Endothelial cell of umbilical vein (primary cell): ENCODE measurements around the gene TNP1. TPM values are rescaled to one million over a fixed set of nuclear protein-coding genes. Genes with fewer than 3 reads are reported as not detected.

ENCODE experiments used
- BruUV-seq: library from RNA; stranded (reverse); fragments of 400-500 nt; replicated peaks from 2 replicates; lab custom pipeline; 2021; lab: Mats Ljungman, UMichigan
- CTCF ChIA-PET: fragments of 300-600, 350-600 bp; sonication (Branson Sonifier 250); formaldehyde crosslinking; loops from one replicate; lab custom pipeline; 2021; ENCODE audit warnings: antibody characterized with exemption, inconsistent platforms; lab: Charles Lee
- POLR2A ChIA-PET: fragments of 300-600, 350-600 bp; sonication (Branson Sonifier 250); formaldehyde crosslinking; loops from one replicate; lab custom pipeline; 2021; ENCODE audit warnings: antibody characterized with exemption, inconsistent platforms; lab: Charles Lee
- DNase-seq: peaks from one replicate; pipeline ENCODE4 v3.0.0-alpha.2; 2011; ENCODE audit warnings: low read depth, low spot score
- FAIRE-seq: peaks from 2 replicates; lab custom pipeline; 2011; peaks lifted over from hg19 to GRCh38; lab: Jason Lieb, UNC
- H2AFZ ChIP-seq: 2 replicates; pipeline ENCODE4 v1.6.0; 2012; ENCODE audit warnings: low read depth, low read length, control low read depth, inconsistent platforms
- H3K27ac ChIP-seq: 2 replicates; pipeline ENCODE4 v1.5.1; 2011; ENCODE audit warnings: low read depth, mild to moderate bottlenecking, control low read depth, low read length, moderate library complexity; ENCODE audit not compliant: insufficient read depth
- H3K27me3 ChIP-seq, 2 experiments: 2 replicates each; pipeline versions ENCODE4 v1.6.0 to v1.6.1; 2011; ENCODE audit warnings: low read length in 2 of 2, mixed read lengths in 1 of 2; ENCODE audit not compliant: control insufficient read depth in 2 of 2, insufficient read depth in 2 of 2
- H3K36me3 ChIP-seq, 2 experiments: 2 replicates in 1 of 2; 3 replicates in 1 of 2; pipeline ENCODE4 v1.5.1; 2011; ENCODE audit warnings: low read length in 2 of 2, mild to moderate bottlenecking in 1 of 2, moderate library complexity in 1 of 2; ENCODE audit not compliant: control insufficient read depth in 2 of 2, insufficient read depth in 2 of 2; ENCODE audit errors: extremely low read depth in 1 of 2
- H3K4me1 ChIP-seq: 3 replicates; pipeline ENCODE4 v1.5.1; 2011; ENCODE audit warnings: mild to moderate bottlenecking, low read length; ENCODE audit not compliant: control insufficient read depth, insufficient read depth; ENCODE audit errors: extremely low read depth
- H3K4me2 ChIP-seq: 2 replicates; pipeline ENCODE4 v1.6.1; 2011; ENCODE audit warnings: low read length, control low read depth, mixed read lengths; ENCODE audit not compliant: insufficient read depth
- H3K4me3 ChIP-seq, 3 experiments: fragments of 200-600 bp in 1 of 3; sonication (generic), shearing (Covaris generic) in 1 of 3; replicated peaks in 1 of 3; 2 replicates each; pipeline ENCODE4 v1.5.1; 2011 to 2016; ENCODE audit warnings: control low read depth in 3 of 3, low read length in 3 of 3, mild to moderate bottlenecking in 2 of 3, inconsistent platforms in 1 of 3, low read depth in 1 of 3, moderate library complexity in 1 of 3; ENCODE audit not compliant: insufficient read depth in 1 of 3
- H3K79me2 ChIP-seq: 2 replicates; pipeline ENCODE4 v1.6.0; 2012; ENCODE audit warnings: low read length, inconsistent platforms; ENCODE audit not compliant: control insufficient read depth, insufficient read depth
- H3K9ac ChIP-seq: replicated peaks from 2 replicates; pipeline ENCODE3; 2011; ENCODE audit warnings: low read length, control low read depth; ENCODE audit not compliant: insufficient read depth; ENCODE audit errors: extremely low read depth
- H3K9me1 ChIP-seq: replicated peaks from 3 replicates; pipeline ENCODE4 v1.6.0; 2011; ENCODE audit warnings: mild to moderate bottlenecking, low read length; ENCODE audit not compliant: control insufficient read depth, insufficient read depth; ENCODE audit errors: extremely low read depth
- H3K9me3 ChIP-seq: replicated peaks from 2 replicates; pipeline ENCODE4 v1.5.1; 2012; ENCODE audit warnings: low read length, inconsistent platforms; ENCODE audit not compliant: control insufficient read depth, insufficient read depth
- H4K20me1 ChIP-seq: replicated peaks from 2 replicates; pipeline ENCODE3; 2011; ENCODE audit warnings: mild to moderate bottlenecking, low read length; ENCODE audit not compliant: control insufficient read depth, insufficient read depth; ENCODE audit errors: extremely low read depth
- CTCF ChIP-seq, 2 donors: IDR thresholded peaks; 1 replicate in 1 of 2; 2 replicates in 1 of 2; pipeline ENCODE4 v1.5.1; 2011; ENCODE audit warnings: low read length in 2 of 2, mild to moderate bottlenecking in 2 of 2, moderate library complexity in 2 of 2, control low read depth in 1 of 2, inconsistent platforms in 1 of 2, low read depth in 1 of 2; ENCODE audit not compliant: insufficient read depth in 1 of 2; ENCODE audit errors: extremely low read depth in 1 of 2
- EZH2 ChIP-seq: IDR thresholded peaks from 2 replicates; pipeline ENCODE4 v1.6.1; 2012; ENCODE audit warnings: borderline replicate concordance, low read depth, mild to moderate bottlenecking, moderate library complexity, low read length, inconsistent platforms; ENCODE audit not compliant: severe bottlenecking
- FOS ChIP-seq: IDR thresholded peaks from 2 replicates; pipeline ENCODE4 v1.6.1; 2011; ENCODE audit warnings: mild to moderate bottlenecking, low read length, moderate library complexity, borderline replicate concordance; ENCODE audit not compliant: insufficient read depth
- GATA2 ChIP-seq: IDR thresholded peaks from 2 replicates; pipeline ENCODE4 v1.7.0; 2011; ENCODE audit warnings: low read depth, mild to moderate bottlenecking, moderate library complexity, mixed read lengths, low read length; ENCODE audit not compliant: insufficient read length, insufficient read depth
- JUN ChIP-seq: IDR thresholded peaks from 2 replicates; pipeline ENCODE4 v1.6.1; 2011; ENCODE audit warnings: borderline replicate concordance, low read depth; ENCODE audit not compliant: insufficient read length, insufficient read depth
- MAX ChIP-seq: IDR thresholded peaks from 2 replicates; pipeline ENCODE4 v1.6.1; 2011; ENCODE audit not compliant: insufficient read depth, insufficient read length
- MYC ChIP-seq: IDR thresholded peaks from one replicate; pipeline ENCODE4 v1.6.1; 2011; ENCODE audit warnings: mild to moderate bottlenecking, low read depth, low read length
- POLR2A ChIP-seq: IDR thresholded peaks from 2 replicates; pipeline ENCODE4 v1.6.1; 2012; ENCODE audit warnings: low read depth, mild to moderate bottlenecking, control low read depth, low read length
- POLR2AphosphoS5 ChIP-seq: IDR thresholded peaks from 2 replicates; pipeline ENCODE4 v1.6.1; 2012; ENCODE audit warnings: low read depth, mild to moderate bottlenecking, control low read depth, low read length, moderate library complexity; ENCODE audit not compliant: insufficient read depth
- dilution Hi-C: fragments of 300-500 bp; cut with MboI; formaldehyde crosslinking; loops from one replicate; pipeline ENCODE4 v1.15.0; 2019; ENCODE audit warnings: low sequenced_read_pairs; ENCODE audit not compliant: extremely low pct_ligation_motif_present
- intact Hi-C: fragments of 100-400 bp; cut with micrococcal nuclease; formaldehyde crosslinking; loops from one replicate; pipeline ENCODE4 v1.10.0; 2022
- polyA plus RNA-seq, 4 experiments: library from polyadenylated mRNA; depleted of rRNA in 3 of 4; stranded (reverse) in 3 of 4; unstranded in 1 of 4; fragments of >200 nt; gene quantifications; 2 replicates each; pipeline versions ENCODE4 v1.2.1 to v1.2.3, GENCODE V29; 2011 to 2012; ENCODE audit warnings: missing spikeins in 1 of 4
- total RNA-seq: library from RNA; stranded (reverse); gene quantifications from 2 replicates; pipeline ENCODE4 v1.2.3, GENCODE V29; 2021

Gene TNP1
- total and polyA plus RNA-seq, 2 donors (not counting 3 experiments of a cell fraction or from before 2014, with no cell fraction given) = not detected

GRCh38 chr2:216827073-216827720 lies 32.7 kb downstream of the TNP1 start:
- dilution Hi-C loops (no loop called here), intact Hi-C loops (no loop called here)
- H2AFZ ChIP-seq = no peak overlapping the region
- no peak for DNase-seq
- H3K9ac ChIP-seq = no peak overlapping the region
- H3K36me3 ChIP-seq = no peaks in the 10 kb centered on the region
- H3K79me2 ChIP-seq = no peaks in the 10 kb centered on the region
- H3K9me3 ChIP-seq = no peaks in the 10 kb centered on the region
- H3K4me1 ChIP-seq = no peaks in the 10 kb centered on the region
- ChIA-PET CTCF (no interaction called here), POLR2A (no interaction called here)
- no TSS peak for BruUV-seq
- no peaks in the 10 kb centered on the region for H3K9me1 ChIP-seq
- no peak overlapping the region for H3K27ac ChIP-seq
- H3K4me3 ChIP-seq = no peak overlapping the region
- H3K4me2 ChIP-seq = no peak overlapping the region
- no peaks in the 10 kb centered on the region for H3K27me3 ChIP-seq
- TF ChIP-seq MAX (no peak), POLR2AphosphoS5 (no peak), EZH2 (no peak), GATA2 (no peak), POLR2A (no peak), FOS (no peak), JUN (no peak), MYC (no peak), CTCF (IDR thresholded peaks at IDR 0.05; ENCODE audit: extremely low read depth in 1 of 2, insufficient read depth in 1 of 2, low read depth in 1 of 2, low read length in 2 of 2) (no peak)
- H4K20me1 ChIP-seq = no peaks in the 10 kb centered on the region
- FAIRE-seq = no peak
